Measurements from ENCODE around the gene RAP1GAP2.

The RAP1GAP2 gene

DNA sequence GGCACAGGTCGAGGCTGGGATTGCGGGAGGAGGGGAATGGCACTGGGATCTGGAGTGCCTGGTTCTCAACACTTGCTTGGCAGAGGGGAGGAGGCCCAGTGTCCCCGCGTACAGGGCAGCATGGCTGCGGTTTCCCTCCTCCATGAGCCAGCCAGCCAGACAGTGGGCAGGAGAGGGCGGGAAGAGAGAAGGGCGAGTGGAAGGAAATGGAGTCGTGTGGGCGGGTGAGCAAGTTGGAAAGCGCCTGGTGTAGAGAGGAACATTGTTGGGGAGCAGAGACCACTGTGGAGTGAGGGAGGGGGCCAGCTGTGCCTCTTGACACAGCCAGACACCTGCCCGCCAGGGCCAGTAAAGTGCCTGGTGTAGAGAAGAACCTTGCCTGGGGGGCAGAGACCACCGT lies 136.7 kb downstream of the RAP1GAP2 start:
- TF ChIP-seq, protein P1, sequence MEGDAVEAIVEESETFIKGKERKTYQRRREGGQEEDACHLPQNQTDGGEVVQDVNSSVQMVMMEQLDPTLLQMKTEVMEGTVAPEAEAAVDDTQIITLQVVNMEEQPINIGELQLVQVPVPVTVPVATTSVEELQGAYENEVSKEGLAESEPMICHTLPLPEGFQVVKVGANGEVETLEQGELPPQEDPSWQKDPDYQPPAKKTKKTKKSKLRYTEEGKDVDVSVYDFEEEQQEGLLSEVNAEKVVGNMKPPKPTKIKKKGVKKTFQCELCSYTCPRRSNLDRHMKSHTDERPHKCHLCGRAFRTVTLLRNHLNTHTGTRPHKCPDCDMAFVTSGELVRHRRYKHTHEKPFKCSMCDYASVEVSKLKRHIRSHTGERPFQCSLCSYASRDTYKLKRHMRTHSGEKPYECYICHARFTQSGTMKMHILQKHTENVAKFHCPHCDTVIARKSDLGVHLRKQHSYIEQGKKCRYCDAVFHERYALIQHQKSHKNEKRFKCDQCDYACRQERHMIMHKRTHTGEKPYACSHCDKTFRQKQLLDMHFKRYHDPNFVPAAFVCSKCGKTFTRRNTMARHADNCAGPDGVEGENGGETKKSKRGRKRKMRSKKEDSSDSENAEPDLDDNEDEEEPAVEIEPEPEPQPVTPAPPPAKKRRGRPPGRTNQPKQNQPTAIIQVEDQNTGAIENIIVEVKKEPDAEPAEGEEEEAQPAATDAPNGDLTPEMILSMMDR (IDR thresholded peaks at IDR 0.05; ENCODE audit: extremely low read depth, insufficient read depth, missing control alignments), result no peak
- in situ Hi-C loops (cut with MboI; ENCODE audit: low pct_unique_long_range_greater_than_20kb, low sequenced_read_pairs, unreplicated experiment), result no loop called here
- no peak for DNase-seq (ENCODE audit: low spot score)

DNA sequence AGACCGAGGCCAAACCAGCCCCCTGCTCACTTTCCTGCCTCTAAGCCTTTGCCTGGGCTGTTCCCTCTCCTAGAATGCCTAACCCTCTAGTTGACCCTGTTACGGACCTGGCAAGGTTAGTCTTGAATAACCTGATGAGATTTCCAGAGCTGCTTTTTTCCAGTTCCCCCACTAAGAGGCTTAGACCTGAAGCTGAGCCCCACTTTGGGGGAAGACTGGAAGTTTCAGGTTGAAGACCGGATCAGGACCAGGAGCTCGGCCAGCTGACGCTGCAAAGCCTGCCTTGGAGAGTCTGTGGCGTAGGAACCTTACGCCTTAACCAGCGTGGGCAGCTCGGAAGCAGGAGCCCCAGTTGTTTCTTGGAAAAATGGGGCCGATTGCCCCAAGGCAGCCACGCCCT lies 137.4 kb downstream of the RAP1GAP2 start:
- no peak for DNase-seq (ENCODE audit: low spot score)
- in situ Hi-C loops (cut with MboI; ENCODE audit: low pct_unique_long_range_greater_than_20kb, low sequenced_read_pairs, unreplicated experiment), result no loop called here
- TF ChIP-seq, protein P1 (IDR thresholded peaks at IDR 0.05; ENCODE audit: extremely low read depth, insufficient read depth, missing control alignments), result no peak

DNA sequence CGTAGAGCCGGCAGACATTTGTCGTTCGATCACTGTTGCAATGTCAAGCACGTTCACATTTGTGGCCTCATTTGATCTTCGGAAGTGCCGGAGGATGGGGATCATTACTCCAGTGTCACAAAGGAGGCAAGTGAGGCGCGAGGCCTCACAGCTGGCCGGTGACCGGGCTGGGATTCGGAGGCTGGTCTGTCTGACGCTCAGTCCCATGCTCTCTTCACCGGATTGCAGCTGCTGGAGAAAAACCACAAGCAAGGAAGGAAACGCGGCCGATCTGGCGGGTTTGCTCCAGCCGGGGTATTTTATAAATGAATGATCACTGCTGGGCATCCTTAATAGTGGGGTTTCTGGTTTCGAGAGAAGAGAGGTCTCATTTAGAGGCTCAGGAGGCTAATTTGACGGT lies 139.4 kb downstream of the RAP1GAP2 start:
- in situ Hi-C loops (cut with MboI; ENCODE audit: low pct_unique_long_range_greater_than_20kb, low sequenced_read_pairs, unreplicated experiment), result no loop called here
- no peak for DNase-seq (ENCODE audit: low spot score)
- TF ChIP-seq, protein P1 (IDR thresholded peaks at IDR 0.05; ENCODE audit: extremely low read depth, insufficient read depth, missing control alignments), result no peak

DNA sequence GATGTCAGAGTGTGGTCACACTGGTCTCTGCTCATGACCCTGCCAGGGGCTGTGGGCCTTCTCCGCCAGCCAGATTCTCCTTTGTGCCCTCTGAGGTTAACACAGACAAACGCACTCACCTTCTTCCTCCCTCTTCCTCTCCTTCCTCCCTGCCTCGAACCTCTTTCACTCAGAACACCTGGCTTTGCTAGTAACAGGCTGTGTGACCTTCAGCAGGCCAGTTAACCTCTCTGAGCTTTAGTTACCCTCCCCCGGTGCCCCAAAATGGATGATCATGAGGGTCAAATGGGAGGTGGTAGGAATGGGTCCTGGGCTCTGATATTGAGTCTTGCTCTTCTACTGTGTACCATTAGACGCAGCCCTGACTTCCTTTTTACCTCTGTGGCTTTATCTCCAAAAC lies 140.1 kb downstream of the RAP1GAP2 start:
- in situ Hi-C loops (cut with MboI; ENCODE audit: low pct_unique_long_range_greater_than_20kb, low sequenced_read_pairs, unreplicated experiment), result no loop called here
- TF ChIP-seq, protein P1 (IDR thresholded peaks at IDR 0.05; ENCODE audit: extremely low read depth, insufficient read depth, missing control alignments), result no peak
- DNase-seq (ENCODE audit: low spot score), result no peak

DNA sequence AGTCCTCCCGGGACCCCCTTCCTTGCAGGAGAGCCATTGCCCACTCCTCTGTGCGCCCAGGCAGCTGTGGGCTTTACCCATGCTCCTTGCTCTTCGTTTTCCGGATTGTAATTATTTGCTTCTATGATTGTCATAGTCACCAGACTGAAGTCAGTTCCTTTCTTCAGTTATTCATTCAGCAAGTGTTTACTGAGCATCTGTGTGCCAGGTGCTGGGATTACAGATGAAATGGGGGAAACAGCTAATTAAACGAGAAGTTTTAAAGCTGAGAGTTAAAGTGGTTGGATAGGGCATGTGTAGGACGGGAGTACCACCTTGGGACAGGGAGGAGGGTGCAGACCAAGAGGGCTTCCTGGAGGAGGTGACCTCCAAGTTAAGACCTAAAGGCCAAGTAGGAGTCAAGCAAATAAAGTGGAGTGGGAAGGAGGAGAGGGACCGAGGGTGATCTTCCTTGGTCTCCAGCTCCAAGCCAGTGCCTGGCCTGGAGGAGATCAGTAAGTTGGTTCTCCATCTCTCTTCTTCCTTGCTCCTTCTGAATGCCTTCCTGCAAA lies 140.6 kb downstream of the RAP1GAP2 start:
- in situ Hi-C loops (cut with MboI; ENCODE audit: low pct_unique_long_range_greater_than_20kb, low sequenced_read_pairs, unreplicated experiment), result no loop called here
- DNase-seq (ENCODE audit: low spot score), result no peak
- TF ChIP-seq, protein P1 (IDR thresholded peaks at IDR 0.05; ENCODE audit: extremely low read depth, insufficient read depth, missing control alignments), result no peak

DNA sequence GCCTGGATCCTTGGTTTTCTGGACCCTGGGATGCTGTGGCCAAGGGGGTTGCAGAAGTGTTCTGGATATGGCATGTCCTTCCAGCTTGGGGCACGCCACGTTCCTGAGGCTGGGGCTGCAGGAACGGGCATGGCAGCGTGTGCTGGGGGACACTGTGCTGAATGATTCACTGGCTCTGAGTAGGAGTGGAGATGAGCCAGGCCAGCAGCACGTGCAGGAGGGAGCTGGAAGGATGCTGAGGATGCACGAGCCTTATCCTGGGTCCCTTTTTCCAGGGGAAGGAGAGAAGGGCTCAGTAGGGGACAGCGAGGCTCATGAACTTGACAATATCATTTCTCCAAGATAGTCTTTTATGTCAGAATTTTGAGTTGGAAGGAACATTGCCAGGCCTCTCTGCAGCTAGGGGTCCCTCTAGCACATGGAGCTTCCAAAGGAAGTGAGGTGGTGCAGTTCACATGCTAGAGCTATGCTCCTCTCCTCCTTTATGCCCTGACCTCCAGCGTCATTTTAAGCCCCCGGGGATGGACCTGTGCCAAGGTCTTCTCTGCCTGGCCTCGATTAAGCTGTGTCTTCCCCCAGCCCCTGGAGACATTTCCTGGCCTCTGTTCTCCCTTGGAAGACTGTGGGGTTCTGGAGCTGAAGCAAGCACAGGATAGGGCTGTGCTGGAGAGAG lies 141.2 kb downstream of the RAP1GAP2 start:
- TF ChIP-seq, protein P1 (IDR thresholded peaks at IDR 0.05; ENCODE audit: extremely low read depth, insufficient read depth, missing control alignments), result no peak
- no peak for DNase-seq (ENCODE audit: low spot score)
- in situ Hi-C loops (cut with MboI; ENCODE audit: low pct_unique_long_range_greater_than_20kb, low sequenced_read_pairs, unreplicated experiment), result no loop called here
